ENCODE measurements around the gene NKAIN4.

DNA sequence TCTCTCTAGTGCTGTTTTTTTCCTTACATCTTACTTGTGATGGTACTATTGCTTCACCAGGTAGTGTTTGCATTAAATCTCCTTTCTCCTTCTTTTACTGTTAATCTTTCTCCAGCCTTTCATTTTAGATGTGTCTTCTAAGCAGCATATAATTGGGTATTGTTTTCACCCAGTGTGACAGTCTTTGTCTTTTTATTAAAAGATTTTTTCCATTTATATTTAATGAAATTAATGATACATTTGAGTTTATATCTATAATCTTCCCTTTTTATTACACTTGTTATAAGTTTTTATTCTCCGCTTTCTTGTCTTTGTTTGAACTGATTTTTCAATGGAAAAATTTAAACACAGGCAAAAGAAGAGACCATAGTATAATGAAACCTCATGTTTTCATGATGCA lies 47.4 kb upstream of the NKAIN4 start:
- TF ChIP-seq EP300 (IDR thresholded peaks at IDR 0.05; ENCODE audit: borderline replicate concordance) = no peak
- no peak for TF ChIP-seq RAD21 (IDR thresholded peaks at IDR 0.05; ENCODE audit: low read depth)
- TF ChIP-seq, protein P1, sequence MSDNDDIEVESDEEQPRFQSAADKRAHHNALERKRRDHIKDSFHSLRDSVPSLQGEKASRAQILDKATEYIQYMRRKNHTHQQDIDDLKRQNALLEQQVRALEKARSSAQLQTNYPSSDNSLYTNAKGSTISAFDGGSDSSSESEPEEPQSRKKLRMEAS (IDR thresholded peaks at IDR 0.05) = no peak
- TF ChIP-seq, protein P2, sequence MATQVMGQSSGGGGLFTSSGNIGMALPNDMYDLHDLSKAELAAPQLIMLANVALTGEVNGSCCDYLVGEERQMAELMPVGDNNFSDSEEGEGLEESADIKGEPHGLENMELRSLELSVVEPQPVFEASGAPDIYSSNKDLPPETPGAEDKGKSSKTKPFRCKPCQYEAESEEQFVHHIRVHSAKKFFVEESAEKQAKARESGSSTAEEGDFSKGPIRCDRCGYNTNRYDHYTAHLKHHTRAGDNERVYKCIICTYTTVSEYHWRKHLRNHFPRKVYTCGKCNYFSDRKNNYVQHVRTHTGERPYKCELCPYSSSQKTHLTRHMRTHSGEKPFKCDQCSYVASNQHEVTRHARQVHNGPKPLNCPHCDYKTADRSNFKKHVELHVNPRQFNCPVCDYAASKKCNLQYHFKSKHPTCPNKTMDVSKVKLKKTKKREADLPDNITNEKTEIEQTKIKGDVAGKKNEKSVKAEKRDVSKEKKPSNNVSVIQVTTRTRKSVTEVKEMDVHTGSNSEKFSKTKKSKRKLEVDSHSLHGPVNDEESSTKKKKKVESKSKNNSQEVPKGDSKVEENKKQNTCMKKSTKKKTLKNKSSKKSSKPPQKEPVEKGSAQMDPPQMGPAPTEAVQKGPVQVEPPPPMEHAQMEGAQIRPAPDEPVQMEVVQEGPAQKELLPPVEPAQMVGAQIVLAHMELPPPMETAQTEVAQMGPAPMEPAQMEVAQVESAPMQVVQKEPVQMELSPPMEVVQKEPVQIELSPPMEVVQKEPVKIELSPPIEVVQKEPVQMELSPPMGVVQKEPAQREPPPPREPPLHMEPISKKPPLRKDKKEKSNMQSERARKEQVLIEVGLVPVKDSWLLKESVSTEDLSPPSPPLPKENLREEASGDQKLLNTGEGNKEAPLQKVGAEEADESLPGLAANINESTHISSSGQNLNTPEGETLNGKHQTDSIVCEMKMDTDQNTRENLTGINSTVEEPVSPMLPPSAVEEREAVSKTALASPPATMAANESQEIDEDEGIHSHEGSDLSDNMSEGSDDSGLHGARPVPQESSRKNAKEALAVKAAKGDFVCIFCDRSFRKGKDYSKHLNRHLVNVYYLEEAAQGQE (IDR thresholded peaks at IDR 0.05; ENCODE audit: low read depth) = no peak
- TF ChIP-seq TAF1 (IDR thresholded peaks at IDR 0.05; ENCODE audit: low read depth) = no peak
- TF ChIP-seq ZBTB7A (IDR thresholded peaks at IDR 0.05; ENCODE audit: low read depth) = no peak
- TF ChIP-seq, protein P3, sequence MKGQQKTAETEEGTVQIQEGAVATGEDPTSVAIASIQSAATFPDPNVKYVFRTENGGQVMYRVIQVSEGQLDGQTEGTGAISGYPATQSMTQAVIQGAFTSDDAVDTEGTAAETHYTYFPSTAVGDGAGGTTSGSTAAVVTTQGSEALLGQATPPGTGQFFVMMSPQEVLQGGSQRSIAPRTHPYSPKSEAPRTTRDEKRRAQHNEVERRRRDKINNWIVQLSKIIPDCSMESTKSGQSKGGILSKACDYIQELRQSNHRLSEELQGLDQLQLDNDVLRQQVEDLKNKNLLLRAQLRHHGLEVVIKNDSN (IDR thresholded peaks at IDR 0.05) = no peak
- TF ChIP-seq CREB1 (IDR thresholded peaks at IDR 0.05; ENCODE audit: low read depth) = no peak
- TF ChIP-seq EGR1 (IDR thresholded peaks at IDR 0.05) = no peak
- no peak for TF ChIP-seq FOXM1 (IDR thresholded peaks at IDR 0.05; ENCODE audit: borderline replicate concordance, low read depth)
